Purkinje cell (primary cell): ENCODE data around the gene SMAP2. TPM values are rescaled to one million over a fixed set of nuclear protein-coding genes. Genes with fewer than 3 reads are reported as not detected.

Experiments used
- polyA plus RNA-seq: library from polyadenylated mRNA; unstranded; fragments of >200 nt; fragmentation: Nextera tagmentation; gene quantifications from 2 replicates; pipeline ENCODE4 v1.2.1, GENCODE V29; 2014

The SMAP2 gene
- polyA plus RNA-seq, result 95.3 and 110 TPM in 2 replicates

GRCh38 chr1:40373323-40374283 is at the start of gene SMAP2:
TSS of gene SMAP2 (plus strand) at chr1:40373727. CDS start at chr1:40374121, 394 bp downstream.

GRCh38 chr1:40449684-40450494 is 76.4 kb downstream of the SMAP2 start, which contains the start of gene ZFP69B:
TSS of gene ZFP69B (plus strand) at chr1:40450476. CDS start at chr1:40450962, 486 bp downstream.

Other genes with a start within 250 kb of the SMAP2 start
- gene RLF, start 212.3 kb upstream of the SMAP2 start, polyA plus RNA-seq, result 5.0 and 7.4 TPM in 2 replicates
- not detected in 2 replicates for gene TMCO2, start 125.8 kb upstream of the SMAP2 start, polyA plus RNA-seq
- 36.5 and 42.6 TPM in 2 replicates for gene ZMPSTE24, start 115.5 kb upstream of the SMAP2 start, polyA plus RNA-seq
- gene COL9A2, start 56.4 kb upstream of the SMAP2 start, polyA plus RNA-seq, result 0.29 and 0.51 TPM in 2 replicates
- 0.78 and 1.2 TPM in 2 replicates for gene ZFP69B, start 76.7 kb downstream of the SMAP2 start, polyA plus RNA-seq
- 1.8 and 1.9 TPM in 2 replicates for gene ZFP69, start 103.6 kb downstream of the SMAP2 start, polyA plus RNA-seq
- gene EXO5, start 135.0 kb downstream of the SMAP2 start, polyA plus RNA-seq, result 4.6 TPM in 1 of 2 replicates, not detected in the other
- gene ZNF684, start 157.9 kb downstream of the SMAP2 start, polyA plus RNA-seq, result 13.3 and 16.6 TPM in 2 replicates